LNCAP (cell line): ENCODE measurements around the gene CAPZA1.

Experiments used
- CTCF ChIP-seq: fragments of 450-650 bp; IDR thresholded peaks from 2 replicates; pipeline ENCODE4 v1.5.1; 2017; ENCODE audit warnings: mild to moderate bottlenecking

Gene CAPZA1

GRCh38 chr1:112700290-112701226 lies 80.9 kb downstream of the CAPZA1 start:
- no peak for TF ChIP-seq CTCF

GRCh38 chr1:112701227-112702066 lies 81.8 kb downstream of the CAPZA1 start:
- TF ChIP-seq CTCF: no peak

GRCh38 chr1:112702067-112702395 lies 82.4 kb downstream of the CAPZA1 start:
- no peak for TF ChIP-seq CTCF

- TF ChIP-seq CTCF: no peak
Measured at GRCh38 chr1:112702420-112703261, 83.0 kb downstream of the CAPZA1 start.

- no peak for TF ChIP-seq CTCF
Measured at GRCh38 chr1:112703706-112704105, 84.1 kb downstream of the CAPZA1 start.

- no peak for TF ChIP-seq CTCF
Measured at GRCh38 chr1:112704391-112704933, 84.8 kb downstream of the CAPZA1 start.
